Activated CD8-positive, alpha-beta memory T cell treated with anti-CD3 and anti-CD28 coated beads, Interleukin-2, amount 50 U/mL, for 24 hours (primary cell): ENCODE data around the gene FARS2.

Source experiments
- DNase-seq: peaks from one replicate; pipeline ENCODE4 v3.0.0-alpha.2; 2020; ENCODE audit errors: extremely low read depth

The FARS2 gene

GRCh38 chr6:5249451-5250122 lies 11.7 kb upstream of the FARS2 start:
- DNase-seq = no peak

DNA sequence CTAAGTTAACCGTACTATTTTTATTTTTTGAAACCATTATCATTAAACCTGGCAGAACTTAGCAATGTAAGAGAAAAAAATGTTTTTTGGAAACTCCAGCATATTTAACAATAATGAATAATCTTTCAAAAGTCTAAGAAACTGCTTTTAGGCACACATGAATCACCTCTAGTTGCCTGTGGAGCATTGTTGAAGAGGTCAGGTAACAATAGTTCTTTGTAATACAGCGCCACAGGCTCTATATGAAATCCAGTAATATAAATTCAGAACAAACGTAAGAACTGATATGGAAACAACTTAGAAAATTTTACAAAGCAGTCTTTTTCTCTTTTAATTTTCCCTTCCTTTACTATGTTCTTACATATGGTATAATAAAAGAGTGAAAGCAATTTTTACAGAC lies 10.9 kb upstream of the FARS2 start:
- no peak for DNase-seq

GRCh38 chr6:5250911-5251310 lies 10.4 kb upstream of the FARS2 start:
- DNase-seq = no peak

DNA sequence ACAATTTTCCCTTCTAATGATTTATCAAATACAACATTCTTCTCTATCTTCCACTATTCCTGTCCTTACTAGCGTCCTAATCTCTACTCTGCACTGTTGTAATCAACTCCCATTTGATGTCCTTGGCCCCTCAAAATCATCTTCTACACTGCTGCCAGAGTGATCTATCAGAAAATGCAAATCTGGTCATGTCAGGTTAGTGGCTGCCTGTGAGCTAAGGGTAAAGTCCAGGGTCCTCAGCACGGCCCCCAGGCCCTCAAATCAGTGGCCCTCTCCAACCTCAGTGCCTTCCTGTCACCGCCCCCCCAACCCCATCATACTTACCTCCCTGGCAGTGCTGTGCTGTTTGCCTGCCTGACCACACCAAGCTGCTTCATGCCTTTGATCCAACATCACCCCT lies 4.4 kb upstream of the FARS2 start:
- no peak for DNase-seq

GRCh38 chr6:5257400-5257799 lies 3.9 kb upstream of the FARS2 start:
- DNase-seq = no peak

- no peak for DNase-seq
Observed at GRCh38 chr6:5259428-5259827, 1.9 kb upstream of the FARS2 start.

DNA sequence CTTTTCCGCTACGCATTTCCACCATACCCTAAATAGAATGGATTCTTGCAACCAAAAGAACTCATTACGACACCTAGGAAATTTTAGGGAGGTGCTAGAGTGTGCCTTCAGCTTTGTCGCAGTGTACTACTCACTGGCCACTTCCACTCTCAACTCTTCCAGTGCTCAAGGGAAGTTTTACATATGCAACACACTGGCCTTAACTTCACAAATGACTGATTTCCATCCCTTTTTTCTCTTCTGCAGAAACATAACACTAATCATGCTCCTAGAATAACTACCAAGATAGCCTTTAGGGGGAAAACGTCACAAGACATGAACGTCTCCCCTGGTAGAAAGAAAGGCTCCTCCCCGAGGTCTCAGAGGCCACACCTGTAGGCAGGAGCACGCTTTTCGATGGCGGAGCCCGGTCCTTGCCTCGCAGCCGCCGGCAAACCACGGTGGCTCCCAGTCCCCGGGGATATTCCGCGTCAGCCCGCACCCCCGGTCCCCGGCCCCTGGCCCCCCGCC lies 1.1 kb upstream of the FARS2 start:
- no peak for DNase-seq

GRCh38 chr6:5261545-5262109 lies 314 bp downstream of the FARS2 start:
- DNase-seq = no peak

- no peak for DNase-seq
Observed at GRCh38 chr6:5266423-5266822, 5.1 kb downstream of the FARS2 start.

- no peak for DNase-seq
Observed at GRCh38 chr6:5270093-5270680, 8.9 kb downstream of the FARS2 start.

GRCh38 chr6:5271926-5272325 lies 10.6 kb downstream of the FARS2 start:
- no peak for DNase-seq

DNA sequence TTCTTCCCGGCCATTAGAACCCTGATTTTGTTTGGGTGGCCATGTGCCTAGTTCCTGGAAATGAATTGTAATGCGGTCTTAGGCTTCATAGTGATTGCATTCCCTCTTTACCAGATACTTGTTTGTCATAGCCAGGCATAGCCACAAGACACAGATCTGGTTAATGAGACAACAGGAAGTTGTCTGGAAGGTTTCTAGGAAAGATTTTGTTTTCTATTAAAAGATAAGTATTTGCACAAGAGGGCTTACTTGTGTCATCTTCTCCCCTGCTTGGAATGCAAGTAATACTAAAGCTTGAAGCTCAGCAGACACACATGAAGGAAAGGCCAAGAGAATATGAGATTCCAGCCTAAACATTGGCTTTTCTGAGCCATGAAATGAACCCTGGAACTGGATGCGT lies 12.9 kb downstream of the FARS2 start:
- DNase-seq = no peak

GRCh38 chr6:5275497-5275896 lies 14.2 kb downstream of the FARS2 start:
- DNase-seq = no peak

GRCh38 chr6:5276581-5276980 lies 15.3 kb downstream of the FARS2 start:
- DNase-seq = no peak

GRCh38 chr6:5277589-5277988 lies 16.3 kb downstream of the FARS2 start:
- DNase-seq = no peak

GRCh38 chr6:5278047-5278446 lies 16.7 kb downstream of the FARS2 start:
- DNase-seq = no peak

- DNase-seq = no peak
Observed at GRCh38 chr6:5278565-5279120, 17.3 kb downstream of the FARS2 start.

DNA sequence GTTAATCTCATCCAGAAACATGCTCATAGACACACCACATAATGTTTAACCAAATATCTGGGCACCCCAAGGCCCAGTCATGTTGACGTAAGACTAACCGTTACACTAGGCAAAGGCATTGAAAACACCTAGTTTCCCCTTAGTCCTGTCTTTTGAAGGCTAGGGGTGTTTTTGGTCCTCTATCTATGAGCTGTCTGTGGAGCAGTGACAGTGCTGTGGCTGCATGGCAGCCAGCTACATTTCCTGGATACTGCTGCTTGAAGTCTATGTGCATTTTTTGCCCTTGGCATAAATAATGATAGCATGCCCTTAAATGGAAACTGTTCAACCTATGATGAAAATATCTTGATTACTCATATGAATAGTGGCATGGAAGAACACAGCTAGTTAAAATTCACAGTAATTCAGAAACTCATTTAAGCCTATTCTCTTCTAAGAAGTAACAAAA lies 18.6 kb downstream of the FARS2 start:
- DNase-seq = no peak

DNA sequence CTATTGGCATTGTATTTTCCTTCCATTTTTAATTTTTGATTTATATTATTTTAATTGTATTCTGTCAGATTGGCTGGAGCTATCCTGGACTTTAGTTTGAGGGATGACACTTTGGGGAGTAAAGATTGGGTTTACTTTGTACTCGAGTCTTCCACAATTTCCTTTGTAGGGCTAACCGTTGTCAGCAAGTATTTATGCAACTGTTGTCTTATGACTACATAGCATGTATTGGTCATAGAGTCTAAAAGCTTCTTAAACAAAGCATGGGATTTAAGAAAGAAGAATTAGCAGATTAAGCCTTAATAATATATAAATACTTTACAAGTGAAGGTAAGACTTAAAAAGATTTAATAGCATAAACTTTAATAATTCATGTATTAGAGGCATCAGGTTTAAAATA lies 19.6 kb downstream of the FARS2 start:
- DNase-seq = no peak

DNA sequence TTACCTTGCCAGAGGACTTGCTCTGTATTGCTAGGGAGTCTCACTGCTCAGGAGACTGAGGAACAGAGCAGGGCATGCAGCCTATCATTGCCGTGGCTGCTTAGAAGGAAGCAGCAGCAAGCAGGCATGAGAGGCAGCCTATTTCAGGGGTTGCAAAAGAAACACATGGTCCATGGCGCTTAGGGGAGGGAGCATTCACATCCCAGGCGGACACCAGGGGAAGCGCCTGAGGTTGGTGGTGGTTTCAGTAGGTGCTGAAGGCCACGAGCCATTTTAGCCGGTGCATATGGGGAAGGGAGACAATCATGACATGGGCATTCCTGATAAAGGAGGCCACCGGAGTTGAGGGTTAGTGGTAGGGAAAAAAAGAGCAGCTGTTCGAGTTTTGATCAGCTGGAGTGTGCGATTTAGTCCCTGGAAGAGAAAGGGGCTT lies 20.9 kb downstream of the FARS2 start:
- no peak for DNase-seq

DNA sequence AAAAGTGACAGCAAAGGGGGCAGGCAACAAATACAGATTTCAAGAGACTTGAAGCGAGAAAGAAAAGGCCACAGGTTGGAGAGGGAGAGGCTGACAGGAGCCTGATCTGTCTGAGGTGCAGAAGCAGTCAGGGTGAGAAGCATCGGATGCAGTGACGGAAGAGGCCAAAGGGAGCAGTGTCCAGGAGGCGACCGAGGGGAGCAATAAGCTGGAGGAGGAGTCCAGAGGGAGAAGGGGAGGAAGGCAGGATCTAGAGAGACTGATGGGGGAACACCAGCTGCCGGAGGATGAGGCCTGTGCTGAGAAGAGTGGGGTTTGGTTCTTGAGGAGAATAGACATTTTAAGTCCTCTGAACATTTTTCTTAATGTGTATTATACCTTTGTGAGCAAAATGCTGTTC lies 23.8 kb downstream of the FARS2 start:
- no peak for DNase-seq

DNA sequence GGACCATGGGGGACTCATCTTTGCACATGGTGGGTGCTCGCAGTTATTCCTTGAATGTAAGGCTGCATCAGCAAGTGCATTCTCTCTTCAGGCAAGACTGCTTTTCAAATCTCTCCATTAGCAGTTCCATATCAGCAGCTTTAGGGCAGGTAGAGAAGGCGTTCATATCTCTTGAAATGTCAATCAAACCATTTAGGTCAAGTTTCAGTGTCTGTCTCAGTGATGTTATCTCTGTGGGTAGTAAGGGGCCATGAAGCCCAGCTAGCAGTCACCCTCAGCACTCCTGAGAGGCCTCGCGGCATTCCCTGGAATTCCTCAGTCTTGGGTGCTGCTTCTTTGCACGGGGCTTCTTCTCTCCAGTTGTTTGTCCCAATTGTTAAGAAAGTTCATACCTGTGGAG lies 24.2 kb downstream of the FARS2 start:
- no peak for DNase-seq

DNA sequence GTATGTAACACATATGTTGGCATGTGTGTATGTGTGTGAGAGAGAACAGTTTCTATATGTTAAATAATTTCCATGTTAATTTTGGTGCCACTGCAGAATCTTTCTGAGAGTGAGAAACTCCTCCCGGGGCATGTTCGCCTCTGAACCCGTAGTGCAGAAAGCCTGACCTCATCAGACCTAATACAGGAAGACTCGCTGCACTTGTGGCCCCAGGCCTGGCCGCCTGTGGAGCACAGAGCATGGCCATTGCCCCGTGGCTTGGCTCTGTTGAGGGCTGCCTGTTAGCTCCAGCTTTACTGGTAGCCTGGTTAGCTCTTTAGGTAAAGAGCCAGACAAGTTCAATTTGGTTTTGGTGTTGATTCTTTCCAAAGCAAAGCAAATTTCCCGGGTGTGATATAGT lies 25.5 kb downstream of the FARS2 start:
- DNase-seq = no peak
